ENCODE data around the gene CNFN. TPM values are rescaled to one million over a fixed set of nuclear protein-coding genes. Genes with fewer than 3 reads are reported as not detected.

Gene CNFN
- total RNA-seq, 1 donor from 2014 or later = 1.9 TPM

DNA sequence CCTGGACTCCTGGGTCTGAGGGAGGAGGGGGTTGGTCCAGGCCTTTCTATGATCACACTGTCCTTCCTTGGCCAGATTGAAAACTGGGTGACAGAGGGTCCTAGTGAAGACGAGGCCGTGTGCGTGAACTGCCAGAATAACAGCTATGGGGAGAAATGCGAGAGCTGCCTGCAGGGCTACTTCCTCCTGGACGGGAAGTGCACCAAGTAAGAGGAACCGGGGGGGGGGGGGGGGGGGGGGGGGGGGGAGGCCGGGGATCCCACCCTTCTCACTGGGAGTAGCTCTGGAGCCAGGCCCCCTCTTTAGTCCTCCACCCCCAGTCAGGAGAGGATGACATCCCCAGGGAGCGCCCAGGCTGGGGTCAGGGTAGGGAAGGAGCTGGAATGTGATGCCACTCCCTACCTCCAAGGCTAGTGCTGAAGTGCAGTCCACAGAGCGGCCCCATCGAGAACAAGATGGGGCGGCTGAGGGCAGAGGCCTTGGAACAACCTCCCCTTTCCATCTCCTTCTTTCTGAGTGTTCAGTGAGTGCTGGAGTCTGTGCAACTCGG, 19.4 kb downstream of the CNFN start:
- Mint-ChIP-seq H3K4me1 (no peaks in the 10 kb centered on the region), H3K9me3 (no peaks in the 10 kb centered on the region), H3K36me3 (peaks cover 24% of the 10 kb centered on the region), H3K27ac (no peak overlapping the region), H3K4me3 (no peak overlapping the region), H3K27me3 (ENCODE audit: low read depth) (no peaks in the 10 kb centered on the region)
- DNase-seq (ENCODE audit: low spot score in 2 of 2, unreplicated experiment in 2 of 2) = no peak
- TF ChIP-seq, protein P1, sequence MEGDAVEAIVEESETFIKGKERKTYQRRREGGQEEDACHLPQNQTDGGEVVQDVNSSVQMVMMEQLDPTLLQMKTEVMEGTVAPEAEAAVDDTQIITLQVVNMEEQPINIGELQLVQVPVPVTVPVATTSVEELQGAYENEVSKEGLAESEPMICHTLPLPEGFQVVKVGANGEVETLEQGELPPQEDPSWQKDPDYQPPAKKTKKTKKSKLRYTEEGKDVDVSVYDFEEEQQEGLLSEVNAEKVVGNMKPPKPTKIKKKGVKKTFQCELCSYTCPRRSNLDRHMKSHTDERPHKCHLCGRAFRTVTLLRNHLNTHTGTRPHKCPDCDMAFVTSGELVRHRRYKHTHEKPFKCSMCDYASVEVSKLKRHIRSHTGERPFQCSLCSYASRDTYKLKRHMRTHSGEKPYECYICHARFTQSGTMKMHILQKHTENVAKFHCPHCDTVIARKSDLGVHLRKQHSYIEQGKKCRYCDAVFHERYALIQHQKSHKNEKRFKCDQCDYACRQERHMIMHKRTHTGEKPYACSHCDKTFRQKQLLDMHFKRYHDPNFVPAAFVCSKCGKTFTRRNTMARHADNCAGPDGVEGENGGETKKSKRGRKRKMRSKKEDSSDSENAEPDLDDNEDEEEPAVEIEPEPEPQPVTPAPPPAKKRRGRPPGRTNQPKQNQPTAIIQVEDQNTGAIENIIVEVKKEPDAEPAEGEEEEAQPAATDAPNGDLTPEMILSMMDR (IDR thresholded peaks at IDR 0.05; ENCODE audit: unreplicated experiment) = no peak

DNA sequence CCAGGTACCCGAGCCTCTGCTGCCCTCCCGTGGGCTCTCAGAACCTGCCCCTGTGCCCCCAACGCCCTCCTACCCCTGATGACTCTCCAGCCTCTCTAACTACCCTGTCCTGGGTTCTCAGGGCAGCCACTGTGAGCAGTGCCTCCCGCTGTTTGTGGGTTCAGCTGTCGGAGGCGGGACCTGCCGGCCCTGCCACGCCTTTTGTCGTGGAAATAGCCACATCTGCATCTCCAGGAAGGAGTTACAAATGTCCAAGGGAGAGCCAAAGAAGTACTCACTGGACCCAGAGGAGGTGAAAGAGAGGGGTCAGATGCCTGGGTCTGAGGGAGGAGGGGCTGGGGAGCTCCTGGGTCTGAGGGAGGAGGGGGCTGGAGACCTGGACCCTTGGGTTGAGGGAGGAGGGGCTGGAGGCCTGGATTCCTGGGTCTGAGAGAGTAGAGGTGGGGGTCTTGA, 20.0 kb downstream of the CNFN start:
- H3K27me3 Mint-ChIP-seq (ENCODE audit: low read depth) = no peaks in the 10 kb centered on the region
- H3K4me1 Mint-ChIP-seq = no peaks in the 10 kb centered on the region
- peaks cover 24% of the 10 kb centered on the region for H3K36me3 Mint-ChIP-seq
- DNase-seq (ENCODE audit: low spot score in 2 of 2, unreplicated experiment in 2 of 2) = no peak
- TF ChIP-seq, protein P1 (IDR thresholded peaks at IDR 0.05; ENCODE audit: unreplicated experiment) = no peak
- no peak overlapping the region for H3K27ac Mint-ChIP-seq
- H3K9me3 Mint-ChIP-seq = no peaks in the 10 kb centered on the region
- no peak overlapping the region for H3K4me3 Mint-ChIP-seq

DNA sequence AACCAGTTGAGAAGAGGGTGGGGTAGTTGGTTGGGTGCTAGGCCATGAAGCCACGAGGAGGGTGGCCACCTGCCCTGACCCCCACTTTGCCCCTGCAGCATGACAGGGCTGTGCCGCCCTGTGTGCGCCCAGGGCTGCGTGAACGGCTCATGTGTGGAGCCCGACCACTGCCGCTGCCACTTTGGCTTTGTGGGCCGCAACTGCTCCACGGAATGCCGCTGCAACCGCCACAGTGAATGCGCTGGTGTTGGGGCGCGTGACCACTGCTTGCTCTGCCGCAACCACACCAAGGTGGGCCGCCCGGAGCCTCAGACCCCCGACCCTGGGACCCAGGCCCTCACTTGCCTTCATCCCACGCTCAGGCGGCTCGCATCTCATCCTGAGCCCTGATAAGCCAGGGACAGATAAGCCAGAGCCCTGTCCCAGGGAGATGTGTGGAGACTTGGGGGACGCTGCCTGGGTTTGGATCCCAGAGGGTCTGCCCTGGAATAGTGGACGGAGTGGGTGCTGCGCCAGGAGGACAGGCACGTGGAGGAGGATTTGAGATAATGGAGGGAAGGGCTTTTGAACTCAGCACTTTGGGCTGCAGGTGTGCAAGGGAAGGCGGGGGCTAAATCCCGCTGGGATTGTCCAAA, 20.5 kb downstream of the CNFN start:
- DNase-seq (ENCODE audit: low spot score in 2 of 2, unreplicated experiment in 2 of 2) = no peak
- H3K4me3 Mint-ChIP-seq = no peak overlapping the region
- no peak overlapping the region for H3K27ac Mint-ChIP-seq
- no peaks in the 10 kb centered on the region for H3K9me3 Mint-ChIP-seq
- TF ChIP-seq, protein P1 (IDR thresholded peaks at IDR 0.05; ENCODE audit: unreplicated experiment) = no peak
- no peaks in the 10 kb centered on the region for H3K27me3 Mint-ChIP-seq (ENCODE audit: low read depth)
- H3K4me1 Mint-ChIP-seq = no peaks in the 10 kb centered on the region
- peaks cover 23% of the 10 kb centered on the region for H3K36me3 Mint-ChIP-seq

GRCh38 chr19:42368765-42369164, 21.3 kb downstream of the CNFN start:
- Mint-ChIP-seq H3K27ac (no peak overlapping the region), H3K4me3 (no peak overlapping the region), H3K9me3 (no peaks in the 10 kb centered on the region), H3K27me3 (ENCODE audit: low read depth) (no peaks in the 10 kb centered on the region), H3K36me3 (peaks cover 26% of the 10 kb centered on the region), H3K4me1 (no peaks in the 10 kb centered on the region)
- TF ChIP-seq, protein P1 (IDR thresholded peaks at IDR 0.05; ENCODE audit: unreplicated experiment) = no peak
- no peak for DNase-seq (ENCODE audit: low spot score in 2 of 2, unreplicated experiment in 2 of 2)

DNA sequence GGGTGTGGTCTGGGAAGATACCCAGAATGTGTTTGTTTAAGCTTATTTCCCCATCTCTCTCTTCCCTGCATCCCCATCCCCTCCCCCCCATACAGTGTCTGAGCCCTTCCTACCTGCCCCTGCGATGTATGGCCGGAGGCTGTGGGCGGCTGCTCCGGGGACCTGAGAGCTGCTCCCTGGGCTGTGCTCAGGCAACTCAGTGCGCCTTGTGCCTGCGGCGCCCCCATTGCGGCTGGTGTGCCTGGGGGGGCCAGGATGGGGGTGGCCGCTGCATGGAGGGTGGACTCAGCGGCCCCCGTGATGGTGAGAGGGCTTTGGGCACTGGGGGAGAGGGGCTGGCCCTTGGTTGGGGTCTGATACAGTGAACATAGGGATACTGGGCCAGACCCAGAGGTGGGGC, 21.7 kb downstream of the CNFN start:
- no peaks in the 10 kb centered on the region for H3K27me3 Mint-ChIP-seq (ENCODE audit: low read depth)
- H3K27ac Mint-ChIP-seq = no peak overlapping the region
- no peaks in the 10 kb centered on the region for H3K9me3 Mint-ChIP-seq
- H3K4me3 Mint-ChIP-seq = no peak overlapping the region
- no peak for DNase-seq (ENCODE audit: low spot score in 2 of 2, unreplicated experiment in 2 of 2)
- H3K4me1 Mint-ChIP-seq = no peaks in the 10 kb centered on the region
- TF ChIP-seq, protein P1 (IDR thresholded peaks at IDR 0.05; ENCODE audit: unreplicated experiment) = no peak
- peaks cover 29% of the 10 kb centered on the region for H3K36me3 Mint-ChIP-seq
